Keratinocyte (primary cell): ENCODE measurements around the gene BRSK2. TPM values are rescaled to one million over a fixed set of nuclear protein-coding genes. Genes with fewer than 3 reads are reported as not detected.
A peak's percentile ranks its signal among the peaks of the same experiment; 100 is the strongest.

ENCODE experiments used
- DNase-seq: peaks from one replicate; pipeline ENCODE4 v3.0.0-alpha.2; 2011; ENCODE audit warnings: low read depth, missing footprints, low spot score
- FAIRE-seq: peaks from 2 replicates; lab custom pipeline; 2011; peaks lifted over from hg19 to GRCh38; lab: Jason Lieb, UNC
- H2AFZ ChIP-seq: 2 replicates; pipeline ENCODE4 v1.6.0; 2012; ENCODE audit warnings: low read length, control low read depth, inconsistent platforms; ENCODE audit not compliant: control insufficient read depth
- H3K27ac ChIP-seq: 2 replicates; pipeline ENCODE4 v1.5.1; 2011; ENCODE audit warnings: low read length; ENCODE audit not compliant: control insufficient read depth, insufficient read depth
- H3K27me3 ChIP-seq: 3 replicates; pipeline ENCODE4 v1.6.0; 2011; ENCODE audit warnings: low read length; ENCODE audit not compliant: control insufficient read depth, insufficient read depth; ENCODE audit errors: extremely low read depth
- H3K36me3 ChIP-seq, 2 experiments: 2 replicates in 1 of 2; 3 replicates in 1 of 2; pipeline ENCODE4 v1.5.1; 2011; ENCODE audit warnings: low read length in 2 of 2, mild to moderate bottlenecking in 1 of 2; ENCODE audit not compliant: control insufficient read depth in 2 of 2, insufficient read depth in 2 of 2; ENCODE audit errors: extremely low read depth in 1 of 2
- H3K4me1 ChIP-seq: 3 replicates; pipeline ENCODE4 v1.5.1; 2011; ENCODE audit warnings: low read length; ENCODE audit not compliant: control insufficient read depth, insufficient read depth; ENCODE audit errors: extremely low read depth
- H3K4me2 ChIP-seq: 3 replicates; pipeline ENCODE4 v1.6.0; 2011; ENCODE audit warnings: low read depth, low read length; ENCODE audit not compliant: control insufficient read depth, insufficient read depth; ENCODE audit errors: extremely low read depth
- H3K4me3 ChIP-seq, 3 experiments: fragments of 200-600 bp in 1 of 3; sonication (generic) in 1 of 3; 2 replicates in 2 of 3; 3 replicates in 1 of 3; pipeline ENCODE4 v1.5.1; 2011 to 2016; ENCODE audit warnings: low read length in 3 of 3, mild to moderate bottlenecking in 3 of 3, control low read depth in 2 of 3, inconsistent platforms in 1 of 3, low read depth in 1 of 3, mixed read lengths in 1 of 3, mixed run types in 1 of 3, moderate library complexity in 1 of 3; ENCODE audit not compliant: control insufficient read depth in 2 of 3, insufficient read depth in 2 of 3; ENCODE audit errors: extremely low read depth in 1 of 3
- H3K79me2 ChIP-seq: 2 replicates; pipeline ENCODE4 v1.6.0; 2012; ENCODE audit warnings: low read length; ENCODE audit not compliant: control insufficient read depth, insufficient read depth
- H3K9ac ChIP-seq: 3 replicates; pipeline ENCODE4 v1.6.0; 2011; ENCODE audit warnings: low read length; ENCODE audit not compliant: control insufficient read depth, insufficient read depth; ENCODE audit errors: extremely low read depth
- H3K9me1 ChIP-seq: 3 replicates; pipeline ENCODE4 v1.6.0; 2011; ENCODE audit warnings: low read length; ENCODE audit not compliant: control insufficient read depth, insufficient read depth; ENCODE audit errors: extremely low read depth
- H3K9me3 ChIP-seq: 2 replicates; pipeline ENCODE4 v1.5.1; 2012; ENCODE audit warnings: low read depth, low read length; ENCODE audit not compliant: control insufficient read depth
- H4K20me1 ChIP-seq: 3 replicates; pipeline ENCODE4 v1.6.0; 2011; ENCODE audit warnings: low read length; ENCODE audit not compliant: control insufficient read depth, insufficient read depth; ENCODE audit errors: extremely low read depth
- CTCF ChIP-seq, 3 experiments: IDR thresholded peaks in 1 of 3; conservative IDR thresholded peaks in 1 of 3; optimal IDR thresholded peaks in 1 of 3; 2 replicates in 2 of 3; 3 replicates in 1 of 3; pipeline versions ENCODE3 to v1.5.1; 2011; ENCODE audit warnings: low read length in 3 of 3, mild to moderate bottlenecking in 3 of 3, moderate library complexity in 2 of 3, control low read depth in 1 of 3, inconsistent platforms in 1 of 3; ENCODE audit not compliant: insufficient read depth in 2 of 3; ENCODE audit errors: extremely low read depth in 1 of 3
- EZH2 ChIP-seq: IDR thresholded peaks from one replicate; pipeline ENCODE4 v1.6.1; 2012; ENCODE audit warnings: inconsistent platforms, mild to moderate bottlenecking, low read length, moderate library complexity
- dilution Hi-C: fragments of 300-500 bp; cut with MboI; formaldehyde crosslinking; loops from one replicate; pipeline ENCODE4 v1.7.0; 2020; ENCODE audit warnings: low sequenced_read_pairs; ENCODE audit not compliant: extremely low pct_ligation_motif_present
- polyA plus RNA-seq, 5 experiments: library from polyadenylated mRNA; depleted of rRNA in 3 of 5; stranded (reverse) in 3 of 5; stranded (forward) in 1 of 5; unstranded in 1 of 5; fragments of >200 nt; gene quantifications; 1 replicate in 1 of 5; 2 replicates in 3 of 5; 3 replicates in 1 of 5; pipeline versions ENCODE4 v1.2.1 to v1.2.3, GENCODE V29; 2011 to 2012; ENCODE audit warnings: missing spikeins in 2 of 5, low read depth in 1 of 5, low replicate concordance in 1 of 5

BRSK2 gene
- polyA plus RNA-seq, 1 donor (not counting 4 experiments of a cell fraction or from before 2014, with no cell fraction given): 0.09 TPM

GRCh38 chr11:1388763-1389102, 1.0 kb upstream of the BRSK2 start:
- Histone ChIP-seq H3K27ac (no peak overlapping the region), H4K20me1 (peaks cover 5% of the 10 kb centered on the region), H3K4me2 (peak overlapping the region; percentile 82), H3K9me1 (no peaks in the 10 kb centered on the region), H3K9me3 (no peaks in the 10 kb centered on the region), H3K9ac (no peak overlapping the region), H3K4me3 (peak overlapping the region in 2 of 3 experiments; percentile 50 to 53), H3K36me3 (no peaks in the 10 kb centered on the region), H3K79me2 (no peaks in the 10 kb centered on the region), H2AFZ (peak overlapping the region; percentile 81), H3K27me3 (peaks cover 41% of the 10 kb centered on the region), H3K4me1 (peaks cover 4% of the 10 kb centered on the region)
- dilution Hi-C loops: no loop called here
- FAIRE-seq (no peak), DNase-seq (no peak)
- TF ChIP-seq CTCF (optimal IDR thresholded peaks at IDR 0.05 in 1 of 3, IDR thresholded peaks at IDR 0.05 in 1 of 3, conservative IDR thresholded peaks at IDR 0.05 in 1 of 3; ENCODE audit: extremely low read depth in 1 of 3, insufficient read depth in 2 of 3, low read length in 3 of 3) (no peak), EZH2 (peak; percentile 41)

- Histone ChIP-seq H2AFZ (peak overlapping the region; percentile 81), H4K20me1 (peaks cover 5% of the 10 kb centered on the region), H3K27me3 (peaks cover 41% of the 10 kb centered on the region), H3K79me2 (no peaks in the 10 kb centered on the region), H3K36me3 (no peaks in the 10 kb centered on the region), H3K27ac (no peak overlapping the region), H3K9me3 (no peaks in the 10 kb centered on the region), H3K4me3 (peak overlapping the region; percentile 33 to 53 (median 50)), H3K4me1 (peaks cover 4% of the 10 kb centered on the region), H3K9me1 (no peaks in the 10 kb centered on the region), H3K9ac (peak overlapping the region; percentile 15), H3K4me2 (peak overlapping the region; percentile 82)
- dilution Hi-C loops: no loop called here
- no peak for FAIRE-seq
- DNase-seq: peak; percentile 53
- TF ChIP-seq CTCF (optimal IDR thresholded peaks at IDR 0.05 in 1 of 3, IDR thresholded peaks at IDR 0.05 in 1 of 3, conservative IDR thresholded peaks at IDR 0.05 in 1 of 3; ENCODE audit: extremely low read depth in 1 of 3, insufficient read depth in 2 of 3, low read length in 3 of 3) (peak in 1 of 3 experiments; percentile 3), EZH2 (no peak)
Observed at GRCh38 chr11:1389103-1389931, 417 bp upstream of the BRSK2 start.
